HG03108 (cell line): ENCODE results near the gene DERL2.
"Not testable (repeated sequence)": the region's sequence is repeated elsewhere in the genome, so short reads cannot be mapped to it uniquely, and the experiment has no call there.

Source experiments
- ATAC-seq: cut with Tn5 transposase; IDR thresholded peaks from one replicate; pipeline ENCODE4 v1.9.1; 2021; ENCODE audit warnings: moderate library complexity; ENCODE audit not compliant: unreplicated experiment

The DERL2 gene

GRCh38 chr17:5438716-5439445, 47.1 kb downstream of the DERL2 start, which contains the start of gene C1QBP:
Gene C1QBP (minus strand): TSS chr17:5439155. CDS start chr17:5439073, 82 bp downstream.
- peak; percentile 80 for ATAC-seq

- ATAC-seq, result no peak
These were observed 48.2 kb downstream of the DERL2 start for GRCh38 chr17:5437721-5438317.

GRCh38 chr17:5435781-5436315, 50.1 kb downstream of the DERL2 start:
- ATAC-seq, result not testable (repeated sequence)

- no peak for ATAC-seq
These were observed 51.0 kb downstream of the DERL2 start for GRCh38 chr17:5434984-5435383.

GRCh38 chr17:5431949-5432556, 53.9 kb downstream of the DERL2 start:
- ATAC-seq, result no peak

- not testable (repeated sequence) for ATAC-seq
These were observed 54.7 kb downstream of the DERL2 start for GRCh38 chr17:5431234-5431633.

- no peak for ATAC-seq
These were observed 55.5 kb downstream of the DERL2 start for GRCh38 chr17:5430413-5430999.

GRCh38 chr17:5429191-5429887, 56.6 kb downstream of the DERL2 start:
- ATAC-seq, result no peak

GRCh38 chr17:5425826-5426225, 60.2 kb downstream of the DERL2 start:
- no peak for ATAC-seq

GRCh38 chr17:5424909-5425308, 61.1 kb downstream of the DERL2 start:
- ATAC-seq, result no peak

GRCh38 chr17:5422505-5422904, 63.5 kb downstream of the DERL2 start:
- ATAC-seq, result no peak
